ENCODE measurements around the gene VPS26A. TPM values are rescaled to one million over a fixed set of nuclear protein-coding genes. Genes with fewer than 3 reads are reported as not detected.

The VPS26A gene
- total and polyA plus RNA-seq, 2 donors (not counting 3 experiments of a cell fraction or from before 2014, with no cell fraction given) = 11.7 to 60.3 TPM

- dilution Hi-C loops (cut with MboI; ENCODE audit: extremely low pct_ligation_motif_present, low sequenced_read_pairs) = no loop called here
- no peak for DNase-seq (ENCODE audit: low read depth, low spot score)
- CTCF ChIA-PET = interaction anchor here (1.8 to 11.1 kb wide), 2 partner anchors 89 to 140 kb away, joined by 6 to 298 read pairs; partner anchors contain the start of gene DDX21
Observed at GRCh38 chr10:69096045-69096444, 27.9 kb upstream of the VPS26A start.

More at GRCh38 chr10:69096045-69096444, 27.9 kb upstream of the VPS26A start:
- H3K4me2 ChIP-seq (ENCODE audit: insufficient read depth, low read length) = no peak overlapping the region
- peaks cover 2 to 3% of the 10 kb centered on the region in 2 experiments for H3K36me3 ChIP-seq (ENCODE audit: control insufficient read depth in 2 of 2, extremely low read depth in 1 of 2, insufficient read depth in 2 of 2, low read length in 2 of 2)
- POLR2A ChIA-PET = no interaction called here
- H3K9me3 ChIP-seq (replicated peaks; ENCODE audit: control insufficient read depth, insufficient read depth, low read length) = no peaks in the 10 kb centered on the region
- H3K27me3 ChIP-seq (ENCODE audit: control insufficient read depth in 2 of 2, insufficient read depth in 2 of 2, low read length in 2 of 2) = no peaks in the 10 kb centered on the region
- H3K27ac ChIP-seq (ENCODE audit: insufficient read depth, low read depth, low read length) = no peak overlapping the region
- no peaks in the 10 kb centered on the region for H4K20me1 ChIP-seq (replicated peaks; ENCODE audit: control insufficient read depth, extremely low read depth, insufficient read depth, low read length)
- no TSS peak for BruUV-seq (replicated peaks)
- peaks cover 16% of the 10 kb centered on the region for H3K4me1 ChIP-seq (ENCODE audit: control insufficient read depth, extremely low read depth, insufficient read depth, low read length)
- TF ChIP-seq JUN (IDR thresholded peaks at IDR 0.05; ENCODE audit: borderline replicate concordance, insufficient read depth, insufficient read length, low read depth) (no peak), MYC (IDR thresholded peaks at IDR 0.05; ENCODE audit: low read depth, low read length) (no peak), POLR2A (IDR thresholded peaks at IDR 0.05; ENCODE audit: low read depth, low read length) (no peak), FOS (IDR thresholded peaks at IDR 0.05; ENCODE audit: borderline replicate concordance, insufficient read depth, low read length) (no peak), CTCF (IDR thresholded peaks at IDR 0.05; ENCODE audit: extremely low read depth in 1 of 2, insufficient read depth in 1 of 2, low read depth in 1 of 2, low read length in 2 of 2) (no peak), GATA2 (IDR thresholded peaks at IDR 0.05; ENCODE audit: insufficient read depth, insufficient read length, low read depth, low read length) (no peak), EZH2 (IDR thresholded peaks at IDR 0.05; ENCODE audit: borderline replicate concordance, low read depth, low read length, severe bottlenecking) (no peak)
- H3K9me1 ChIP-seq (replicated peaks; ENCODE audit: control insufficient read depth, extremely low read depth, insufficient read depth, low read length) = no peaks in the 10 kb centered on the region
- no peak for FAIRE-seq
- intact Hi-C loops (cut with micrococcal nuclease) = no loop called here
- no peak overlapping the region for H3K9ac ChIP-seq (replicated peaks; ENCODE audit: extremely low read depth, insufficient read depth, low read length)
- no peak overlapping the region for H2AFZ ChIP-seq (ENCODE audit: low read depth, low read length)
- no peak overlapping the region for H3K4me3 ChIP-seq (replicated peaks in 1 of 3; ENCODE audit: insufficient read depth in 1 of 3, low read depth in 1 of 3, low read length in 3 of 3)
- peaks cover 91% of the 10 kb centered on the region for H3K79me2 ChIP-seq (ENCODE audit: control insufficient read depth, insufficient read depth, low read length)
